Measurements from ENCODE around the gene C22orf23.

C22orf23 gene

GRCh38 chr22:37953437-37954179, at the start of gene C22orf23, which contains the start of gene POLR2F:
C22orf23 (minus strand) TSS chr22:37953601; CDS start chr22:37953149, 452 bp downstream.
POLR2F (plus strand) TSS chr22:37953699; CDS start chr22:37953788, 89 bp downstream.
- peak; percentile 75 for DNase-seq

- DNase-seq, result peak; percentile 45
These were observed 46.4 kb upstream of the C22orf23 start for GRCh38 chr22:37999640-38000272.

- no peak for DNase-seq
These were observed 45.8 kb upstream of the C22orf23 start for GRCh38 chr22:37999236-37999635.

- DNase-seq, result no peak
These were observed 45.1 kb upstream of the C22orf23 start for GRCh38 chr22:37998543-37998942.

GRCh38 chr22:37996515-37997246, 43.3 kb upstream of the C22orf23 start:
- DNase-seq, result no peak

- no peak for DNase-seq
These were observed 42.7 kb upstream of the C22orf23 start for GRCh38 chr22:37996079-37996478.

- DNase-seq, result no peak
These were observed 42.1 kb upstream of the C22orf23 start for GRCh38 chr22:37995460-37995859.

GRCh38 chr22:37994982-37995381, 41.6 kb upstream of the C22orf23 start:
- DNase-seq, result no peak

- DNase-seq, result no peak
These were observed 40.6 kb upstream of the C22orf23 start for GRCh38 chr22:37994049-37994448.

GRCh38 chr22:37991731-37992442, 38.5 kb upstream of the C22orf23 start:
- DNase-seq, result no peak

- no peak for DNase-seq
These were observed 37.5 kb upstream of the C22orf23 start for GRCh38 chr22:37990862-37991261.

- no peak for DNase-seq
These were observed 36.9 kb upstream of the C22orf23 start for GRCh38 chr22:37990301-37990700.

- DNase-seq, result no peak
These were observed 36.0 kb upstream of the C22orf23 start for GRCh38 chr22:37989146-37990045.

- DNase-seq, result no peak
These were observed 33.0 kb upstream of the C22orf23 start for GRCh38 chr22:37986371-37986770.

GRCh38 chr22:37985751-37986281, 32.4 kb upstream of the C22orf23 start:
- DNase-seq, result no peak

GRCh38 chr22:37985050-37985585, 31.7 kb upstream of the C22orf23 start:
- DNase-seq, result no peak

GRCh38 chr22:37983860-37984791, 30.7 kb upstream of the C22orf23 start, which contains the start of gene SOX10:
SOX10 (minus strand) TSS chr22:37984555; CDS start chr22:37983784, 771 bp downstream.
- no peak for DNase-seq

- DNase-seq, result no peak
These were observed 29.8 kb upstream of the C22orf23 start for GRCh38 chr22:37982938-37983859.
